Nephron (organoid): Measurements from ENCODE around the gene BDNF.
A peak's percentile ranks its signal among the peaks of the same experiment; 100 is the strongest.

ENCODE experiments used
- H3K27ac Mint-ChIP-seq, 3 experiments: 2 replicates each; pipeline ENCODE4 v1.8.0; 2020; ENCODE audit warnings: mixed read lengths in 3 of 3, mild to moderate bottlenecking in 2 of 3, moderate library complexity in 1 of 3
- H3K27me3 Mint-ChIP-seq: 2 replicates; pipeline ENCODE4 v1.8.0; 2021; ENCODE audit warnings: low read depth, mild to moderate bottlenecking, moderate library complexity, mixed read lengths
- H3K36me3 Mint-ChIP-seq: 2 replicates; pipeline ENCODE4 v1.8.0; 2020; ENCODE audit warnings: low read depth, mixed read lengths
- H3K4me1 Mint-ChIP-seq: 2 replicates; pipeline ENCODE4 v1.8.0; 2020; ENCODE audit warnings: mixed read lengths
- H3K4me3 Mint-ChIP-seq, 3 experiments: 2 replicates each; pipeline ENCODE4 v1.8.0; 2020; ENCODE audit warnings: mild to moderate bottlenecking in 3 of 3, mixed read lengths in 3 of 3, moderate library complexity in 2 of 3
- H3K9me3 Mint-ChIP-seq: 2 replicates; pipeline ENCODE4 v1.8.0; 2020; ENCODE audit warnings: mixed read lengths
- TF ChIP-seq, protein P1 (sequence below), 3 experiments: fragments of 200-600 bp; sonication (generic); IDR thresholded peaks; one replicate each; pipeline ENCODE4 v1.5.0; 2021; ENCODE audit warnings: antibody characterized with exemption in 3 of 3; ENCODE audit not compliant: unreplicated experiment in 3 of 3

BDNF gene

GRCh38 chr11:27722953-27723344 lies 22.7 kb upstream of the BDNF start:
- Mint-ChIP-seq H3K36me3 (no peaks in the 10 kb centered on the region), H3K4me3 (peak overlapping the region; percentile 80 to 85 (median 82)), H3K4me1 (peaks cover 33% of the 10 kb centered on the region), H3K27me3 (peaks cover 91% of the 10 kb centered on the region), H3K9me3 (no peaks in the 10 kb centered on the region), H3K27ac (no peak overlapping the region)
- TF ChIP-seq, protein P1, sequence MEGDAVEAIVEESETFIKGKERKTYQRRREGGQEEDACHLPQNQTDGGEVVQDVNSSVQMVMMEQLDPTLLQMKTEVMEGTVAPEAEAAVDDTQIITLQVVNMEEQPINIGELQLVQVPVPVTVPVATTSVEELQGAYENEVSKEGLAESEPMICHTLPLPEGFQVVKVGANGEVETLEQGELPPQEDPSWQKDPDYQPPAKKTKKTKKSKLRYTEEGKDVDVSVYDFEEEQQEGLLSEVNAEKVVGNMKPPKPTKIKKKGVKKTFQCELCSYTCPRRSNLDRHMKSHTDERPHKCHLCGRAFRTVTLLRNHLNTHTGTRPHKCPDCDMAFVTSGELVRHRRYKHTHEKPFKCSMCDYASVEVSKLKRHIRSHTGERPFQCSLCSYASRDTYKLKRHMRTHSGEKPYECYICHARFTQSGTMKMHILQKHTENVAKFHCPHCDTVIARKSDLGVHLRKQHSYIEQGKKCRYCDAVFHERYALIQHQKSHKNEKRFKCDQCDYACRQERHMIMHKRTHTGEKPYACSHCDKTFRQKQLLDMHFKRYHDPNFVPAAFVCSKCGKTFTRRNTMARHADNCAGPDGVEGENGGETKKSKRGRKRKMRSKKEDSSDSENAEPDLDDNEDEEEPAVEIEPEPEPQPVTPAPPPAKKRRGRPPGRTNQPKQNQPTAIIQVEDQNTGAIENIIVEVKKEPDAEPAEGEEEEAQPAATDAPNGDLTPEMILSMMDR (IDR thresholded peaks at IDR 0.05; ENCODE audit: unreplicated experiment in 3 of 3), result no peak

DNA sequence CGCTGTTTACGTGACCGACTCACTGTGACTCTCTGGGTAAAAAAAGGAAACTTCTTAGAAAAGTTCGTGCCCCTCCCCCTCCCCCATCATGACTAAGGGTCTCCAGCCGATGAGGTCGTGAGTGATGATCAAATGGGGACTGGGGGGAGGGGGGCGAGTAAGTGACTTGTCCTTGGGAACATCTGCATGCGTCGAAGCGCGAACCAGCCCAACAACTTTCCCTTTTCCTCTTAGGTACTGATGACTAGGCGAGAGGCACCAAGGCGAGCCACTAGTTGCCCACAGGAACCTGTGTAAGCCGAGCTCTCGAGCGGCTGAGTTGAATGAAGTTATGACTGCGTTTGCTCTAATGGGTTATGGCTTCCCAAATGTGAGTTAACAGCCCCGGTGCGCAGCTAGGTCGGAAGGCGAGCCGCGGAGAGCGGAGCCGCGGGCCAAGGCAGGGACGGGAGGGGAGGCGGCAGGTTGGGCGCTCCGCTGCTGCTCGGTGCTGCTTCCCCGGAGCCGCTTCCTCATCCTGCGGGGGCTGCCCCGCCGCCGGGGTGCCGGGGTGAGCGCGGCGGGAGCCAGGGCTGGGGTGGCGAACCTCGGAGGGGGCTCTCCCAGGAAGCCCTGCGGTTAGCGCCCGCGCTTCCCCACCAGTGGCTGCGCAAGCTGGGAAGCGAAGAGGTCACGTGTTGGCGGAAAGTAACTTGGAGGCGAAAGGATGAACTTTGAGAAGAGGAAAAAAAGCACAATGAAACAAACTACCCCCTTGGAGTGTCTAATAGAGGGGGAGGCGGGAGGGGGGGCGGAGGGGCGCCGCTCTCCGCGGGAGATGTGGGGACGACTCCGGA lies 22.1 kb upstream of the BDNF start:
- Mint-ChIP-seq H3K4me3 (peak overlapping the region; percentile 82 to 85 (median 82)), H3K4me1 (peaks cover 33% of the 10 kb centered on the region), H3K9me3 (no peaks in the 10 kb centered on the region), H3K36me3 (no peaks in the 10 kb centered on the region), H3K27me3 (peaks cover 98% of the 10 kb centered on the region), H3K27ac (no peak overlapping the region)
- TF ChIP-seq, protein P1 (IDR thresholded peaks at IDR 0.05; ENCODE audit: unreplicated experiment in 3 of 3), result no peak

- Mint-ChIP-seq H3K4me1 (peaks cover 33% of the 10 kb centered on the region), H3K27ac (no peak overlapping the region), H3K4me3 (peak overlapping the region; percentile 34 to 82 (median 82)), H3K36me3 (no peaks in the 10 kb centered on the region), H3K27me3 (peaks cover 98% of the 10 kb centered on the region), H3K9me3 (no peaks in the 10 kb centered on the region)
- TF ChIP-seq, protein P1 (IDR thresholded peaks at IDR 0.05; ENCODE audit: unreplicated experiment in 3 of 3), result no peak
Observed at GRCh38 chr11:27721264-27722116, 21.2 kb upstream of the BDNF start.

DNA sequence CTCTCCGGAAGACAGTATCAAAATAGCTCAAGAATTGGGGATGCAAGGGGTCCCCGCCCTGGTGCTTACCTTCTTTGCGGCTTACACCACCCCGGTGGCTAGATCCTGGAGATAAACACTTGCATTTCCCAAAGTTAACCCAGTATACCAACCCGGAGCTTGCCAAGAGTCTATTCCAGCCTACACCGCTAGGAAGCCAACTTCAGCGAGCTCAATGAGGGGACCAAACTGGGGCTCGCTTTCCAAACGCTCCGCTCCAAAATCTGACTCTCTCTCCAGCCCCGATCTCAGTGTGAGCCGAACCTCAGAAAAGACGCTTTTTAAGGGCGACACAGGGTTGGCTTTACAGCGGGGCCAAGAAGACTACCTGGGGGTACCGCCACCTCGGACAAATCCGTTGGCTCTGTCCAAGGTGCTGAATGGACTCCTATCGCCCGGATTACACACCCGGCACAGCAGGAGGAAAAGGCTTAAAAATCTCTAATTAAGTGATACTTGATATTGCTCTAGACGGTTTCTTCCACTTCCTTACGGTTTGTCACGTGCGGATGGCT lies 20.1 kb upstream of the BDNF start:
- H3K4me1 Mint-ChIP-seq, result peaks cover 33% of the 10 kb centered on the region
- no peaks in the 10 kb centered on the region for H3K9me3 Mint-ChIP-seq
- TF ChIP-seq, protein P1 (IDR thresholded peaks at IDR 0.05; ENCODE audit: unreplicated experiment in 3 of 3), result peak in 2 of 3 experiments; percentile 27 to 41
- H3K27ac Mint-ChIP-seq, result no peak overlapping the region
- no peaks in the 10 kb centered on the region for H3K36me3 Mint-ChIP-seq
- H3K27me3 Mint-ChIP-seq, result peaks cover 98% of the 10 kb centered on the region
- peak overlapping the region; percentile 79 to 83 (median 80) for H3K4me3 Mint-ChIP-seq

DNA sequence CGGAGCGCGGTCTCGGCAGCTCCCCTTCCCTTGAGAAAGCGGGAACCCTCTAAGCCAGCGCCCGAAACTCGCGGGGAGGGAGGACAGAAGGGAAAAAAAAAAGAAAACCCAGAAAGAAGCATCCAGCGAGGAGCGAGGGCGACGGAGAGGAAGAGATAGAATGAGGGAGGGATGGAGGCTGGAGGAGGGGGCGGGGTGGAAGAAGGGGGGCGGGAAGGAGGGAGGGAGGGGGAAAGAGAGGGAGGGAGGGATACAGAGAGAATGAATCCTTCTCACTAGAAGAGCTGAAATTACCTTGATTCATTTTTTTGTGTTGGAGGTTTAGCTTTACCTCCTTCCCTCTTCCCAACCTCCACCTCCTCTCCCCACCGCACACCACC lies 19.3 kb upstream of the BDNF start:
- TF ChIP-seq, protein P1 (IDR thresholded peaks at IDR 0.05; ENCODE audit: unreplicated experiment in 3 of 3), result no peak
- peak overlapping the region; percentile 81 to 86 (median 82) for H3K4me3 Mint-ChIP-seq
- H3K4me1 Mint-ChIP-seq, result peaks cover 33% of the 10 kb centered on the region
- H3K36me3 Mint-ChIP-seq, result no peaks in the 10 kb centered on the region
- H3K9me3 Mint-ChIP-seq, result no peaks in the 10 kb centered on the region
- H3K27me3 Mint-ChIP-seq, result peaks cover 93% of the 10 kb centered on the region
- no peak overlapping the region for H3K27ac Mint-ChIP-seq
